Mesendoderm (in vitro differentiated cells): ENCODE data around the gene TNFRSF8.

Experiments
- DNase-seq: peaks from one replicate; pipeline ENCODE4 v3.0.0; 2013
- H2AK5ac ChIP-seq: 2 replicates; pipeline ENCODE4 v1.6.1; 2013; ENCODE audit warnings: low read length, inconsistent platforms
- H2BK120ac ChIP-seq: 2 replicates; pipeline ENCODE4 v1.6.1; 2013; ENCODE audit warnings: low read depth, mild to moderate bottlenecking, low read length, moderate library complexity, mixed read lengths
- H2BK15ac ChIP-seq: replicated peaks from 2 replicates; pipeline ENCODE4 v1.6.1; 2013; ENCODE audit warnings: low read depth, mild to moderate bottlenecking, moderate library complexity
- H2BK5ac ChIP-seq: 2 replicates; pipeline ENCODE4 v1.6.1; 2013; ENCODE audit warnings: low read length, inconsistent platforms
- H3K18ac ChIP-seq: 2 replicates; pipeline ENCODE4 v1.6.1; 2013; ENCODE audit warnings: mild to moderate bottlenecking, low read length, mixed read lengths
- H3K23ac ChIP-seq: one replicate; pipeline ENCODE4 v1.6.1; 2013; ENCODE audit warnings: low read length
- H3K27ac ChIP-seq: 2 replicates; pipeline ENCODE4 v1.5.1; 2013; ENCODE audit warnings: low read depth, mild to moderate bottlenecking, inconsistent platforms, low read length, moderate library complexity
- H3K27me3 ChIP-seq: 2 replicates; pipeline ENCODE4 v1.6.1; 2013; ENCODE audit warnings: low read length, control low read depth, mild to moderate bottlenecking, inconsistent platforms; ENCODE audit not compliant: insufficient read depth, poor library complexity
- H3K36me3 ChIP-seq: 2 replicates; pipeline ENCODE4 v1.6.1; 2013; ENCODE audit warnings: low read length, inconsistent platforms; ENCODE audit not compliant: control insufficient read depth, insufficient read depth
- H3K4ac ChIP-seq: one replicate; pipeline ENCODE4 v1.6.1; 2013; ENCODE audit warnings: low read depth, mild to moderate bottlenecking, low read length, moderate library complexity
- H3K4me1 ChIP-seq: 2 replicates; pipeline ENCODE4 v1.6.1; 2013; ENCODE audit warnings: low read depth, low read length, inconsistent platforms; ENCODE audit not compliant: control insufficient read depth
- H3K4me2 ChIP-seq: 2 replicates; pipeline ENCODE4 v1.6.1; 2013; ENCODE audit warnings: low read length
- H3K4me3 ChIP-seq: 2 replicates; pipeline ENCODE4 v1.5.1; 2013; ENCODE audit warnings: mild to moderate bottlenecking, low read length
- H3K56ac ChIP-seq: one replicate; pipeline ENCODE4 v1.6.1; 2013; ENCODE audit warnings: low read length
- H3K79me1 ChIP-seq: 2 replicates; pipeline ENCODE4 v1.6.1; 2013; ENCODE audit warnings: low read length, inconsistent platforms
- H3K79me2 ChIP-seq: 2 replicates; pipeline ENCODE4 v1.6.1; 2013; ENCODE audit warnings: mild to moderate bottlenecking, low read length; ENCODE audit not compliant: control insufficient read depth, insufficient read depth
- H3K9ac ChIP-seq: 2 replicates; pipeline ENCODE4 v1.6.1; 2013; ENCODE audit warnings: low read length, inconsistent platforms
- H4K5ac ChIP-seq: one replicate; pipeline ENCODE4 v1.6.1; 2013; ENCODE audit warnings: low read length
- H4K8ac ChIP-seq: one replicate; pipeline ENCODE4 v1.6.1; 2013; ENCODE audit warnings: low read depth, mild to moderate bottlenecking, control low read depth, low read length, moderate library complexity
- WGBS: extraction: QIAGEN DNeasy Blood & Tissue Kit; methylation state at CpG from one replicate; pipeline ENCODE4 v1.1.7; 2013; ENCODE audit warnings: low lambda C conversion rate, missing lambda C conversion rate; ENCODE audit not compliant: insufficient coverage; ENCODE audit errors: extremely low coverage; 5-methylcytosine and 5-hydroxymethylcytosine counted together

Gene TNFRSF8

DNA sequence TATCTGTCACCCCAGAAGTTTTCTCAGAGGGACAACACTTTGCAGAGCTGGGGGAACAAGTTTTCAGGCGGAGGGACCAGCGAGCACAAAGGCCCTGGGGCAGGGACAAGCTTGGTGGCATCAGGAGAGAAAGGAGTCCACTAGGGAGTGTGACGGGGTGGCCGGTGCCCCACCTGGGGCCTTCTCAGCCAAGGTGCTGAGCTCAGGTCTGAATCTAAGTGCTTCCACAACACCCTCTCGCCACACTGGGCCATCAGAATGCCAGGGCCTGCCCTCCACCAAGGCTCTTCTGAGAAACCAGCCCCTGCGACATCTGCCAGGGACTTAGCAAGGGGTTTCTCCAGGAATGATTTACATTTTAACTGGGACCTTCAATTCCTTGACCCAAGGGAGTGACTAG, 7.8 kb upstream of the TNFRSF8 start:
- H3K9ac ChIP-seq: no peak overlapping the region
- no peak for DNase-seq
- H3K4me2 ChIP-seq: no peak overlapping the region
- no peak overlapping the region for H2BK5ac ChIP-seq
- H3K23ac ChIP-seq: no peak overlapping the region
- H3K4ac ChIP-seq: no peak overlapping the region
- no peak overlapping the region for H3K56ac ChIP-seq
- H2BK120ac ChIP-seq: no peak overlapping the region
- H3K79me2 ChIP-seq: no peaks in the 10 kb centered on the region
- H2AK5ac ChIP-seq: no peak overlapping the region
- no peak overlapping the region for H3K27ac ChIP-seq
- no peaks in the 10 kb centered on the region for H3K36me3 ChIP-seq
- H2BK15ac ChIP-seq: no peak overlapping the region
- H3K18ac ChIP-seq: no peak overlapping the region
- H4K8ac ChIP-seq: no peak overlapping the region
- no peak overlapping the region for H4K5ac ChIP-seq
- H3K79me1 ChIP-seq: no peaks in the 10 kb centered on the region
- no CpG with 5 or more reads among the region's 6 CpGs for WGBS
- no peak overlapping the region for H3K4me3 ChIP-seq
- no peaks in the 10 kb centered on the region for H3K4me1 ChIP-seq
- H3K27me3 ChIP-seq: no peaks in the 10 kb centered on the region

DNA sequence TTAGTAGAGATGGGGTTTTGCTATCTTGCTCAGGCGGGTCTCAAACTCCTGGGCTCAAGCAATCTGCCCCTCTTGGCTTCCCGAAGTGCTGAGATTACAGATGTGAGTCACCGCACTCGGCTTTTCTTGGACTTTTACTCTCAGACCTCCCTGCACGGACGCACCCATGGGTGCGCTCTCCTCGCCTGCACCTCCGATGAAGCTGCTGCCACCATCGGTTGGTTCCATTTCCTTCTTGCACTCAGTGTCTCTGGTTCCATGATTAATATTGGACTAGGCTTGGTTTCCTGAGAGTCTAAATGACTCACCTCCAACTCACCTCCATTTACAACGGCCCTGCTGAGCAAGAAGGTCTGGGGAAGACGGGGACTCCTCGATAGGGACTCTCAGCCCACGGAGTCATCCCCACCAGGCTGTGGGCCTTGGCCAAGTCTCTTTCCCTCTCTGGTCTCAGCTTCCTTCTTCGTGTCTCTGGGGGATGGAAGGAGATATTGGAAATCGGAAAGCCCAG, 6.7 kb upstream of the TNFRSF8 start:
- Histone ChIP-seq H3K18ac (no peak overlapping the region), H2BK15ac (no peak overlapping the region), H3K4ac (no peak overlapping the region), H3K27ac (no peak overlapping the region), H4K8ac (no peak overlapping the region), H2AK5ac (no peak overlapping the region), H2BK5ac (no peak overlapping the region), H3K9ac (no peak overlapping the region), H2BK120ac (no peak overlapping the region), H3K23ac (no peak overlapping the region), H3K79me1 (no peaks in the 10 kb centered on the region), H3K4me3 (no peak overlapping the region), H3K27me3 (no peaks in the 10 kb centered on the region), H4K5ac (no peak overlapping the region), H3K4me2 (no peak overlapping the region), H3K79me2 (no peaks in the 10 kb centered on the region), H3K36me3 (no peaks in the 10 kb centered on the region), H3K4me1 (no peaks in the 10 kb centered on the region), H3K56ac (no peak overlapping the region)
- no peak for DNase-seq
- WGBS: no CpG with 5 or more reads among the region's 16 CpGs

DNA sequence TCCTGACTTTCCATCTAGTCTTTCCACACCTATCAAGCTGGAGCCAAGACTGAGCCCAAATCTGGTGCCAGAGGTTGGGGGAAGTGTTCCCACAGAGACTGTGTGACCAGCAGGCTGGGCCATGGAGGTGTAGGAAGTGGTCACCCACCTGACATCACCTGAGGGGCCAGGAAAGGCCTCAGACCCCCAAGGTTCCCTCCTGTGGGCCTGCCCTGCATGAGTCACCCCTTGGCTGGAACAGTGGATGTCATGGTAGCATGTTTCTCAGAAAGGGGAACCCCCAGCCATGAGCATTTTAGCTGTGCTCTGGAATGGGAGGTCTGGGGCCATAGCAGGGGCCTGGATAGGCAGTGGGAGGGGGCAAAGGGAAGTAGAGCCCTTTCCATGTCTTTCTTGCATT, 5.7 kb upstream of the TNFRSF8 start:
- H3K36me3 ChIP-seq: no peaks in the 10 kb centered on the region
- H3K23ac ChIP-seq: no peak overlapping the region
- H4K8ac ChIP-seq: no peak overlapping the region
- H3K18ac ChIP-seq: no peak overlapping the region
- H2BK5ac ChIP-seq: no peak overlapping the region
- no peak overlapping the region for H2AK5ac ChIP-seq
- no peak overlapping the region for H3K27ac ChIP-seq
- H3K4me3 ChIP-seq: no peak overlapping the region
- H3K4me2 ChIP-seq: no peak overlapping the region
- H2BK15ac ChIP-seq: no peak overlapping the region
- no peak for DNase-seq
- no peaks in the 10 kb centered on the region for H3K79me1 ChIP-seq
- H3K4me1 ChIP-seq: no peaks in the 10 kb centered on the region
- H2BK120ac ChIP-seq: no peak overlapping the region
- no peaks in the 10 kb centered on the region for H3K79me2 ChIP-seq
- H3K4ac ChIP-seq: no peak overlapping the region
- no peaks in the 10 kb centered on the region for H3K27me3 ChIP-seq
- no peak overlapping the region for H3K56ac ChIP-seq
- H3K9ac ChIP-seq: no peak overlapping the region
- no peak overlapping the region for H4K5ac ChIP-seq

DNA sequence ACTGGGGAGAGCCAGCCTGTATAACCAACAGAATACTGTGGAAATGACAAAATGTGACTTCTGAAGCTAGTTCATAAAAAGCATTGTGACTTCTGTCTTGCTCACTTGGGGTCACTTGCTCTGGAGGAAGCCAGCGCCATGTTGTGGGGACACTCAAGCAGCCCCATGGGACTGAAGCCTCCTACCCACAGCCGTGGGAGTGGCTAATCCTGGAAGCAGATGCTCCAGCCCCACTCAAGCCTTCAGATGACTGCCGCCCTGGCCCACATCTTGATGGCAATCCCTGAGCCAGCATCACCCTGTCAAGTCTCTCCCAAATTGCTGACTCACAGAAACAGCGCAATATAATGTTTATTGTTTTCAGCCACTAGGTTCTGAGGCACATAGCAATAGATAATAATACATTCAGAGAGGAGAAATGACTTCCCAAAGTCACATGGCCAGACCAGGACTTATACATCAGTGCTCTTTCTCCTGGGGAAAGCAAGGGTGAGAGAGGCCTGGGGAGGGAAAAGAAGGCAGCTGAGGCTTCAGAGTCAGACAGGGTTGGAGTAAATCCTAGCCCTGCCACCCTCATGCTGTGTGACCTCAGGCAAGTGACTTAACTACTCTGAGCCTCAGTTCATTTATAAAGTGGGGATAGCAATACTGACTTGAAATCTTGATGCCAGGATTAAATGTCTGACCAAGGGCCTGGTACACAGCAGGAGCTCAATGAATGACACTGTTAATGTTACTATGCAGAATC, 5.0 kb upstream of the TNFRSF8 start:
- WGBS: no CpG with 5 or more reads among the region's 4 CpGs
- peaks cover 2% of the 10 kb centered on the region for H3K27me3 ChIP-seq
- H2BK15ac ChIP-seq: no peak overlapping the region
- no peaks in the 10 kb centered on the region for H3K79me1 ChIP-seq
- no peaks in the 10 kb centered on the region for H3K79me2 ChIP-seq
- H4K8ac ChIP-seq: no peak overlapping the region
- H2BK5ac ChIP-seq: no peak overlapping the region
- H3K56ac ChIP-seq: no peak overlapping the region
- H3K23ac ChIP-seq: no peak overlapping the region
- no peak overlapping the region for H3K4me3 ChIP-seq
- no peak overlapping the region for H3K4ac ChIP-seq
- H3K9ac ChIP-seq: no peak overlapping the region
- H4K5ac ChIP-seq: no peak overlapping the region
- no peak overlapping the region for H2AK5ac ChIP-seq
- no peak overlapping the region for H3K27ac ChIP-seq
- no peak overlapping the region for H3K4me2 ChIP-seq
- H2BK120ac ChIP-seq: no peak overlapping the region
- DNase-seq: no peak
- no peak overlapping the region for H3K18ac ChIP-seq
- H3K4me1 ChIP-seq: no peaks in the 10 kb centered on the region
- H3K36me3 ChIP-seq: no peaks in the 10 kb centered on the region

DNA sequence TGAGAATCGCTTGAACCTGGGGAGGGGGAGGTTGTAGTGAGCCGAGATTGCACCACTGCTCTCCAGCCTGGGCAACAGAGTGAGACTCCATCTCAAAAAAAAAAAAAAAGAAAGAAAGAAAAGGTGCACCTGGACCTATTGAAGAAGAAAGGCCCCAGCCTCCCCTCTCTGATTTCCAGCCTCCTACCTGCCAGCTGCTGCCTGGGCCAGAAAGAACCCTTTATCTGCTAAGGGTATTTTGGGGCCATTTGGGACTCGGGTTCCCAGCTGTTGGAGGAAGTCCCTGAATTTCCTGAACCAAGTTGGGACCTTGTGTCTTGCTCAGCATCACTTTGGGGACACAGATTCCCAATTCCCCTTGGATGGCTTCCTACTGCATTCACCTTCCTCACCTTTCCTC, 3.9 kb upstream of the TNFRSF8 start:
- Histone ChIP-seq H4K8ac (no peak overlapping the region), H2BK120ac (no peak overlapping the region), H4K5ac (no peak overlapping the region), H3K56ac (no peak overlapping the region), H2BK15ac (no peak overlapping the region), H3K27me3 (peaks cover 2% of the 10 kb centered on the region), H3K79me2 (no peaks in the 10 kb centered on the region), H3K27ac (no peak overlapping the region), H3K9ac (no peak overlapping the region), H3K18ac (no peak overlapping the region), H2AK5ac (no peak overlapping the region), H3K36me3 (no peaks in the 10 kb centered on the region), H3K4me2 (no peak overlapping the region), H3K4ac (no peak overlapping the region), H2BK5ac (no peak overlapping the region), H3K79me1 (no peaks in the 10 kb centered on the region), H3K4me3 (no peak overlapping the region), H3K23ac (no peak overlapping the region), H3K4me1 (no peaks in the 10 kb centered on the region)
- WGBS: no CpG with 5 or more reads among the region's 3 CpGs
- DNase-seq: no peak
